GM23248 (cell line): ENCODE results near the gene LPP.

ENCODE experiments used
- EZH2 ChIP-seq: fragments of 200-600 bp; sonication (generic); IDR thresholded peaks from 2 replicates; pipeline ENCODE4 v1.6.1; 2018; ENCODE audit warnings: antibody characterized with exemption, mild to moderate bottlenecking; ENCODE audit not compliant: insufficient read depth, poor library complexity, severe bottlenecking
- EZH2phosphoT487 ChIP-seq: fragments of 200-600 bp; sonication (generic); IDR thresholded peaks from 2 replicates; pipeline ENCODE4 v1.6.1; 2018; ENCODE audit warnings: antibody characterized with exemption, moderate library complexity, mild to moderate bottlenecking, low read depth; ENCODE audit not compliant: insufficient read depth

DNA sequence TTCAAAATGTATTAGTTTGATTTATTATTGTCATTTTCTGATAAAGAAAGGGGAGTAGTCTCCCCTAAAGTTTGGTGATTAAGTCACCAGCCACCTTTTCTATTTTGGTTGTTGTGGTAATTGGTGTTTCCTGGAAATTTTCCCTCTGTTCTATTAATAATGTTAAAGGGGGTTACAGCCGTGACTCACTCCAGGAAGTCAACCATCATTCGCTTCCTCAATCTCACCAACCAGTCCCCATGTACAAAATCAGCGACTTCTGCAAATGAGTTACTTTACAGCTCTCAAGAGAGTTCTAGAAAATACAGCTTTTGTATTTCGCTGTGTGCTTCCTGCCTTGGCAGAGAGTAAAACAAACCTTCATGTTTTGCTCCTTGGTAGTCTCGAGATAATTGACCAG, 285.1 kb downstream of the LPP start:
- TF ChIP-seq EZH2 (no peak), EZH2phosphoT487 (no peak)
